ENCODE measurements around the gene S1PR2.
"Not testable (repeated sequence)": the region's sequence is repeated elsewhere in the genome, so short reads cannot be mapped to it uniquely, and the experiment has no call there.

Gene S1PR2

GRCh38 chr19:10246511-10246910, 15.4 kb upstream of the S1PR2 start:
- Histone ChIP-seq H3K9me3 (replicated peaks; ENCODE audit: low read length) (no peaks in the 10 kb centered on the region), H3K4me2 (ENCODE audit: low read length) (no peak overlapping the region), H3K27me3 (ENCODE audit: control insufficient read depth, insufficient read depth, low read length) (no peaks in the 10 kb centered on the region), H3K36me3 (ENCODE audit: insufficient read depth, low read length) (no peaks in the 10 kb centered on the region), H3K9ac (ENCODE audit: low read depth, low read length) (no peak overlapping the region), H3K4me1 (ENCODE audit: control insufficient read depth, insufficient read depth, low read length) (no peaks in the 10 kb centered on the region), H3K4me3 (ENCODE audit: low read length) (no peak overlapping the region)

GRCh38 chr19:10245189-10245939, 14.2 kb upstream of the S1PR2 start:
- H3K4me1 ChIP-seq (ENCODE audit: control insufficient read depth, insufficient read depth, low read length): no peaks in the 10 kb centered on the region
- H3K9me3 ChIP-seq (replicated peaks; ENCODE audit: low read length): no peaks in the 10 kb centered on the region
- H3K9ac ChIP-seq (ENCODE audit: low read depth, low read length): no peak overlapping the region
- no peak overlapping the region for H3K4me3 ChIP-seq (ENCODE audit: low read length)
- H3K27me3 ChIP-seq (ENCODE audit: control insufficient read depth, insufficient read depth, low read length): no peaks in the 10 kb centered on the region
- no peak overlapping the region for H3K4me2 ChIP-seq (ENCODE audit: low read length)
- no peaks in the 10 kb centered on the region for H3K36me3 ChIP-seq (ENCODE audit: insufficient read depth, low read length)

GRCh38 chr19:10243606-10244005, 12.5 kb upstream of the S1PR2 start:
- Histone ChIP-seq H3K4me2 (ENCODE audit: low read length) (no peak overlapping the region), H3K4me3 (ENCODE audit: low read length) (no peak overlapping the region), H3K27me3 (ENCODE audit: control insufficient read depth, insufficient read depth, low read length) (no peaks in the 10 kb centered on the region), H3K4me1 (ENCODE audit: control insufficient read depth, insufficient read depth, low read length) (no peaks in the 10 kb centered on the region), H3K9ac (ENCODE audit: low read depth, low read length) (no peak overlapping the region), H3K9me3 (replicated peaks; ENCODE audit: low read length) (no peaks in the 10 kb centered on the region), H3K36me3 (ENCODE audit: insufficient read depth, low read length) (no peaks in the 10 kb centered on the region)

- not testable (repeated sequence) for H3K36me3 ChIP-seq (ENCODE audit: insufficient read depth, low read length); H3K9me3 ChIP-seq (replicated peaks; ENCODE audit: low read length); H3K27me3 ChIP-seq (ENCODE audit: control insufficient read depth, insufficient read depth, low read length); H3K9ac ChIP-seq (ENCODE audit: low read depth, low read length); H3K4me1 ChIP-seq (ENCODE audit: control insufficient read depth, insufficient read depth, low read length); H3K4me2 ChIP-seq (ENCODE audit: low read length); H3K4me3 ChIP-seq (ENCODE audit: low read length)
These were observed 10.8 kb upstream of the S1PR2 start for GRCh38 chr19:10241826-10242449.

- Histone ChIP-seq H3K27me3 (ENCODE audit: control insufficient read depth, insufficient read depth, low read length) (no peaks in the 10 kb centered on the region), H3K4me3 (ENCODE audit: low read length) (no peak overlapping the region), H3K4me2 (ENCODE audit: low read length) (no peak overlapping the region), H3K9me3 (replicated peaks; ENCODE audit: low read length) (no peaks in the 10 kb centered on the region), H3K9ac (ENCODE audit: low read depth, low read length) (no peak overlapping the region), H3K4me1 (ENCODE audit: control insufficient read depth, insufficient read depth, low read length) (no peaks in the 10 kb centered on the region), H3K36me3 (ENCODE audit: insufficient read depth, low read length) (no peaks in the 10 kb centered on the region)
These were observed 7.1 kb upstream of the S1PR2 start for GRCh38 chr19:10238172-10238783.

- H3K9ac ChIP-seq (ENCODE audit: low read depth, low read length): no peak overlapping the region
- H3K36me3 ChIP-seq (ENCODE audit: insufficient read depth, low read length): no peaks in the 10 kb centered on the region
- H3K4me1 ChIP-seq (ENCODE audit: control insufficient read depth, insufficient read depth, low read length): no peaks in the 10 kb centered on the region
These were observed 6.6 kb upstream of the S1PR2 start for GRCh38 chr19:10237702-10238101.

GRCh38 chr19:10235409-10235808, 4.3 kb upstream of the S1PR2 start:
- H3K27me3 ChIP-seq (ENCODE audit: control insufficient read depth, insufficient read depth, low read length); H3K4me3 ChIP-seq (ENCODE audit: low read length); H3K9ac ChIP-seq (ENCODE audit: low read depth, low read length); H3K9me3 ChIP-seq (replicated peaks; ENCODE audit: low read length); H3K4me1 ChIP-seq (ENCODE audit: control insufficient read depth, insufficient read depth, low read length); H3K36me3 ChIP-seq (ENCODE audit: insufficient read depth, low read length); H3K4me2 ChIP-seq (ENCODE audit: low read length): not testable (repeated sequence)

More at GRCh38 chr19:10237702-10238101, 6.6 kb upstream of the S1PR2 start:
- no peak overlapping the region for H3K4me3 ChIP-seq (ENCODE audit: low read length)
- no peaks in the 10 kb centered on the region for H3K9me3 ChIP-seq (replicated peaks; ENCODE audit: low read length)
- no peak overlapping the region for H3K4me2 ChIP-seq (ENCODE audit: low read length)
- H3K27me3 ChIP-seq (ENCODE audit: control insufficient read depth, insufficient read depth, low read length): no peaks in the 10 kb centered on the region

GRCh38 chr19:10235003-10235402, 3.9 kb upstream of the S1PR2 start:
- no peak overlapping the region for H3K9ac ChIP-seq (ENCODE audit: low read depth, low read length)
- no peaks in the 10 kb centered on the region for H3K27me3 ChIP-seq (ENCODE audit: control insufficient read depth, insufficient read depth, low read length)
- no peak overlapping the region for H3K4me2 ChIP-seq (ENCODE audit: low read length)
- peaks cover 5% of the 10 kb centered on the region for H3K4me1 ChIP-seq (ENCODE audit: control insufficient read depth, insufficient read depth, low read length)
- no peaks in the 10 kb centered on the region for H3K9me3 ChIP-seq (replicated peaks; ENCODE audit: low read length)
- no peaks in the 10 kb centered on the region for H3K36me3 ChIP-seq (ENCODE audit: insufficient read depth, low read length)
- no peak overlapping the region for H3K4me3 ChIP-seq (ENCODE audit: low read length)

- H3K9me3 ChIP-seq (replicated peaks; ENCODE audit: low read length): no peaks in the 10 kb centered on the region
- no peaks in the 10 kb centered on the region for H3K36me3 ChIP-seq (ENCODE audit: insufficient read depth, low read length)
- peaks cover 7% of the 10 kb centered on the region for H3K4me1 ChIP-seq (ENCODE audit: control insufficient read depth, insufficient read depth, low read length)
These were observed 2.8 kb upstream of the S1PR2 start for GRCh38 chr19:10233946-10234345.

GRCh38 chr19:10231612-10232228, 589 bp upstream of the S1PR2 start:
- H3K9ac ChIP-seq (ENCODE audit: low read depth, low read length): no peak overlapping the region
- H3K9me3 ChIP-seq (replicated peaks; ENCODE audit: low read length): no peaks in the 10 kb centered on the region
- no peaks in the 10 kb centered on the region for H3K36me3 ChIP-seq (ENCODE audit: insufficient read depth, low read length)
- peak overlapping the region; percentile 99 for H3K4me2 ChIP-seq (ENCODE audit: low read length)
- peak overlapping the region; percentile 87 for H3K4me3 ChIP-seq (ENCODE audit: low read length)
- H3K27me3 ChIP-seq (ENCODE audit: control insufficient read depth, insufficient read depth, low read length): no peaks in the 10 kb centered on the region
- peaks cover 13% of the 10 kb centered on the region for H3K4me1 ChIP-seq (ENCODE audit: control insufficient read depth, insufficient read depth, low read length)

More at GRCh38 chr19:10233946-10234345, 2.8 kb upstream of the S1PR2 start:
- H3K4me3 ChIP-seq (ENCODE audit: low read length): no peak overlapping the region
- no peak overlapping the region for H3K9ac ChIP-seq (ENCODE audit: low read depth, low read length)
- no peaks in the 10 kb centered on the region for H3K27me3 ChIP-seq (ENCODE audit: control insufficient read depth, insufficient read depth, low read length)
- H3K4me2 ChIP-seq (ENCODE audit: low read length): no peak overlapping the region

GRCh38 chr19:10230173-10230860, 814 bp downstream of the S1PR2 start:
- Histone ChIP-seq H3K36me3 (ENCODE audit: insufficient read depth, low read length) (no peaks in the 10 kb centered on the region), H3K4me1 (ENCODE audit: control insufficient read depth, insufficient read depth, low read length) (peaks cover 19% of the 10 kb centered on the region)

More at GRCh38 chr19:10230173-10230860, 814 bp downstream of the S1PR2 start:
- no peaks in the 10 kb centered on the region for H3K27me3 ChIP-seq (ENCODE audit: control insufficient read depth, insufficient read depth, low read length)
- H3K9ac ChIP-seq (ENCODE audit: low read depth, low read length): peak overlapping the region; percentile 89
- peak overlapping the region; percentile 99 for H3K4me2 ChIP-seq (ENCODE audit: low read length)
- H3K9me3 ChIP-seq (replicated peaks; ENCODE audit: low read length): no peaks in the 10 kb centered on the region
- H3K4me3 ChIP-seq (ENCODE audit: low read length): peak overlapping the region; percentile 87

Measured in skeletal muscle satellite cell (primary cell).